ENCODE measurements around the gene PARP3. TPM values are rescaled to one million over a fixed set of nuclear protein-coding genes. Genes with fewer than 3 reads are reported as not detected.

The PARP3 gene
- total RNA-seq, 1 donor from 2014 or later, result 24.6 TPM

DNA sequence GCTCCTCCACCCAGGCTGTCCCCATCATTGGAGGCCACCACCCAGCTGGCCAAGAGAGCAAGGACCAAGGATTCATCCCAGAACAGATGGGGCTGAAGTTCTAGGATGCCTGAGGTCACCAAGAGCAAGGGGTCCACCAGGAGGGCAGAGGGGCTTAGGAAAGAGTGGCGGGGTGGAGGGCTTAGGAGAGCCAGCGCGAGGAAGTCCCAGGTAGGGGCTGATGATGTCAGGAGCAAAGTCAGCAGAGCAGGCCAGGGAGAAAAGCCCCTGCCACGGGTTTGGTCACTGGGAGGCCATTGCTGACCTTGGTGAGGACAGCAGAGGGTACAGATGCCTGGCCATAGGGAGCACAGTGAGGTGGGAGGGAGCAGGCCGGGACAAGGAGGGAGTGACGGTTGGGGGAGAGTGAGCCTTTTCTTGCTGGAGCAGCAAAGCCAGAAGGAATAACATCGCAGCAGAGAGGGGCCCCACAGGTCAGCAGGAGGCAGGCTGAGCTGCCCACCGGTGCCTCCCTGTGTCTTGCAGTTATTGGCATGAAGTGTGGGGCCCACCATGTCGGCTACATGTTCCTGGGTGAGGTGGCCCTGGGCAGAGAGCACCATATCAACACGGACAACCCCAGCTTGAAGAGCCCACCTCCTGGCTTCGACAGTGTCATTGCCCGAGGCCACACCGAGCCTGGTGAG, 5.2 kb downstream of the PARP3 start:
- Histone ChIP-seq H3K4me3 (no peak overlapping the region), H3K9me3 (no peaks in the 10 kb centered on the region), H3K36me3 (peaks cover 22% of the 10 kb centered on the region), H3K27ac (no peak overlapping the region), H3K27me3 (ENCODE audit: low read depth) (no peaks in the 10 kb centered on the region), H3K4me1 (peaks cover 11% of the 10 kb centered on the region)
- DNase-seq (no peak), ATAC-seq (no peak)
- intact Hi-C loops (cut with DNase I), result no loop called here
- TF ChIP-seq, protein P1, sequence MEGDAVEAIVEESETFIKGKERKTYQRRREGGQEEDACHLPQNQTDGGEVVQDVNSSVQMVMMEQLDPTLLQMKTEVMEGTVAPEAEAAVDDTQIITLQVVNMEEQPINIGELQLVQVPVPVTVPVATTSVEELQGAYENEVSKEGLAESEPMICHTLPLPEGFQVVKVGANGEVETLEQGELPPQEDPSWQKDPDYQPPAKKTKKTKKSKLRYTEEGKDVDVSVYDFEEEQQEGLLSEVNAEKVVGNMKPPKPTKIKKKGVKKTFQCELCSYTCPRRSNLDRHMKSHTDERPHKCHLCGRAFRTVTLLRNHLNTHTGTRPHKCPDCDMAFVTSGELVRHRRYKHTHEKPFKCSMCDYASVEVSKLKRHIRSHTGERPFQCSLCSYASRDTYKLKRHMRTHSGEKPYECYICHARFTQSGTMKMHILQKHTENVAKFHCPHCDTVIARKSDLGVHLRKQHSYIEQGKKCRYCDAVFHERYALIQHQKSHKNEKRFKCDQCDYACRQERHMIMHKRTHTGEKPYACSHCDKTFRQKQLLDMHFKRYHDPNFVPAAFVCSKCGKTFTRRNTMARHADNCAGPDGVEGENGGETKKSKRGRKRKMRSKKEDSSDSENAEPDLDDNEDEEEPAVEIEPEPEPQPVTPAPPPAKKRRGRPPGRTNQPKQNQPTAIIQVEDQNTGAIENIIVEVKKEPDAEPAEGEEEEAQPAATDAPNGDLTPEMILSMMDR (IDR thresholded peaks at IDR 0.05), result no peak

DNA sequence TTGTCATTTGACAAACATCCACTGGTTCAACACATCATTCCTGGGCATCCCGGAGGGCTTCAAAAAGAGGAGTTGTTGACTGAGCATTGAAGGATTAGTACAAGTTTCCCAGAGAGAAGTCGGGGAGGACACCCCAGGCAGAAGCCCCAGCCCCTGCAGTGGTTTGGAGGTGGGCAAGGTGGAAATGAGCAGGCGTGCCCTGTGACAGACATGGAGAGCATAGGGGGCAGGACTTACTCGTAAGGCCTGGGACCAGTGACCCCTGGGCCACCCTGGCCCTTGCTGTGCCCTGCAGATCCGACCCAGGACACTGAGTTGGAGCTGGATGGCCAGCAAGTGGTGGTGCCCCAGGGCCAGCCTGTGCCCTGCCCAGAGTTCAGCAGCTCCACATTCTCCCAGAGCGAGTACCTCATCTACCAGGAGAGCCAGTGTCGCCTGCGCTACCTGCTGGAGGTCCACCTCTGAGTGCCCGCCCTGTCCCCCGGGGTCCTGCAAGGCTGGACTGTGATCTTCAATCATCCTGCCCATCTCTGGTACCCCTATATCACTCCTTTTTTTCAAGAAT, 5.9 kb downstream of the PARP3 start:
- intact Hi-C loops (cut with DNase I), result no loop called here
- no peak overlapping the region for H3K27ac ChIP-seq
- peak; percentile 35 for DNase-seq
- H3K4me1 ChIP-seq, result peaks cover 4% of the 10 kb centered on the region
- TF ChIP-seq, protein P1 (IDR thresholded peaks at IDR 0.05), result no peak
- no peak overlapping the region for H3K4me3 ChIP-seq
- H3K27me3 ChIP-seq (ENCODE audit: low read depth), result no peaks in the 10 kb centered on the region
- H3K9me3 ChIP-seq, result no peaks in the 10 kb centered on the region
- H3K36me3 ChIP-seq, result peaks cover 22% of the 10 kb centered on the region
- ATAC-seq, result no peak

DNA sequence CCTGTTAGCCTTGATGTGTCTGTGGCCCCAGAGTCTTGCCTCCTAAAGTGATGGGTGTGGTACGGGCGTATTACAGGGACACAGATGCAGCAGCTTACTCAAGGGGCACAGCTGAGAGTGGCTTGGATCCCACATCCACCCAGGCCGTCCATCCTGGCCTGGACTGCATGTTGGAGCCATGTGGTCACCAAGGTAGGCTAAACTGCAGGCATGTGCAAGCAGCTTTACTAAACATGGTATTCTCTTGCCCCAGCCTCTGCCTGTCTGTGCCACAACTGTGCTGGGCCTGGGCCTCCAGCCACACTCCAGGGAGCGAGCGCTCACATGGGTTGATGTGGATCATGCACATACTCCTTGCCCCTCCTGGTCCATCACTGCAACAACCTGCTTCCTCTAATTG, 7.0 kb downstream of the PARP3 start:
- no peak for DNase-seq
- peaks cover 22% of the 10 kb centered on the region for H3K36me3 ChIP-seq
- intact Hi-C loops (cut with DNase I), result no loop called here

DNA sequence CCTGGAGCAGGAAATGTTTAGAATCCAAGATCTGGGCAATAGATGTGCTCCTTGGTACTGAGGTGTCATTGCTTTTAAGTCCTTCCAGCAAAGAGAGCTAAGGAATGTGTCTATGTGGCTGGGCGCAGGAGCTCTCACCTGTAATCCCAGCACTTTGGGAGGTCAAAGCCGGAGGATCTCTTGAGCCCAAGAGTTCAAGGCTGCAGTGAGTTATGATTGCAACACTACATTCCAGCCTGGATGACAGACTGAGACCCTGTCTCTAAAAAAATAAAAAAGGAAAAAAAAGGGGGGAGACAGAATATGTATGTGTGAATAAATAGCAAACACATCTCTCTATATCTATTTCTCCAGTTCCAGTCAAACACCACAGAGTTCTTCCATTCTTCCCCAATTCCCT, 8.7 kb downstream of the PARP3 start:
- H3K27me3 ChIP-seq (ENCODE audit: low read depth), result peaks cover 7% of the 10 kb centered on the region
- TF ChIP-seq, protein P1 (IDR thresholded peaks at IDR 0.05), result no peak
- H3K4me3 ChIP-seq, result no peak overlapping the region
- ATAC-seq (no peak), DNase-seq (no peak)
- intact Hi-C loops (cut with DNase I), result no loop called here
- H3K9me3 ChIP-seq, result no peaks in the 10 kb centered on the region
- H3K4me1 ChIP-seq, result peaks cover 9% of the 10 kb centered on the region
- no peak overlapping the region for H3K27ac ChIP-seq
- peaks cover 17% of the 10 kb centered on the region for H3K36me3 ChIP-seq

More for the DNA sequence above, 7.0 kb downstream of the PARP3 start:
- Histone ChIP-seq H3K4me1 (peaks cover 4% of the 10 kb centered on the region), H3K9me3 (no peaks in the 10 kb centered on the region), H3K27ac (no peak overlapping the region), H3K4me3 (no peak overlapping the region), H3K27me3 (ENCODE audit: low read depth) (no peaks in the 10 kb centered on the region)
- TF ChIP-seq, protein P1 (IDR thresholded peaks at IDR 0.05), result no peak
- no peak for ATAC-seq

DNA sequence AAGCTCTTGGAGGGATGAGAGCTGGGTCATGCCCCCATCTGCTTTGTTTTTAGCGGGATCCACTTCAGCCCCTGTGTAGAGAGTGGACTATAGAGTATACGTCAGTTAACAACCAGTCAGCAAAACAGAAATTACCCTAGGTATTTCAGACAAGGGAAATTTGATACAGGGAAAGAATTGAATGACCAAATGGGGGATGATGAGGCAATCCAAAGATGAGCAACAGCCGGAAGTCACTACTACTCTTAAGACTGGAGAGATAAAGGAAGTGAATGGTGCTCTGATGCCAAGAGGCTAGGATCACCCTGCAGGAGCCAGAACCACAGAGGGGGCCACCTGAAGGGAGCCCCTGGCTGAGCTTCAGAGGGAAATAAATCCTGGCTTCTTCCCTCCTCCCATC, 11.3 kb downstream of the PARP3 start:
- no peak for DNase-seq
- ATAC-seq, result no peak
- no peak overlapping the region for H3K4me3 ChIP-seq
- H3K4me1 ChIP-seq, result peaks cover 21% of the 10 kb centered on the region
- intact Hi-C loops (cut with DNase I), result no loop called here
- TF ChIP-seq, protein P1 (IDR thresholded peaks at IDR 0.05), result no peak
- H3K36me3 ChIP-seq, result peaks cover 11% of the 10 kb centered on the region
- H3K27ac ChIP-seq, result no peak overlapping the region
- no peaks in the 10 kb centered on the region for H3K9me3 ChIP-seq
- peaks cover 13% of the 10 kb centered on the region for H3K27me3 ChIP-seq (ENCODE audit: low read depth)
